HG03469 (cell line): ENCODE measurements around the gene PARP8.

Experiments used
- ATAC-seq: cut with Tn5 transposase; IDR thresholded peaks from one replicate; pipeline ENCODE4 v1.9.1; 2021; ENCODE audit warnings: mild to moderate bottlenecking, moderate library complexity, moderate number of reproducible peaks; ENCODE audit not compliant: unreplicated experiment

PARP8 gene

GRCh38 chr5:50832657-50833284 lies 166.3 kb downstream of the PARP8 start:
- ATAC-seq = no peak

GRCh38 chr5:50836356-50836755 lies 169.9 kb downstream of the PARP8 start:
- ATAC-seq = no peak

GRCh38 chr5:50839472-50839871 lies 173.0 kb downstream of the PARP8 start:
- no peak for ATAC-seq

GRCh38 chr5:50843091-50843490 lies 176.7 kb downstream of the PARP8 start:
- ATAC-seq = no peak

- ATAC-seq = no peak
Measured at GRCh38 chr5:50846261-50846660, 179.8 kb downstream of the PARP8 start.

- ATAC-seq = no peak
Measured at GRCh38 chr5:50849554-50849953, 183.1 kb downstream of the PARP8 start.

- peak; percentile 81 for ATAC-seq
Measured at GRCh38 chr5:50853151-50853550, 186.7 kb downstream of the PARP8 start.

- no peak for ATAC-seq
Measured at GRCh38 chr5:50854082-50854481, 187.6 kb downstream of the PARP8 start.

- ATAC-seq = no peak
Measured at GRCh38 chr5:50855001-50855400, 188.6 kb downstream of the PARP8 start.

GRCh38 chr5:50856401-50857119 lies 190.1 kb downstream of the PARP8 start:
- ATAC-seq = peak; percentile 83

GRCh38 chr5:50863534-50864170 lies 197.2 kb downstream of the PARP8 start:
- no peak for ATAC-seq

GRCh38 chr5:50864466-50864865 lies 198.0 kb downstream of the PARP8 start:
- ATAC-seq = no peak

- ATAC-seq = no peak
Measured at GRCh38 chr5:50866415-50866814, 200.0 kb downstream of the PARP8 start.

GRCh38 chr5:50867140-50867539 lies 200.7 kb downstream of the PARP8 start:
- no peak for ATAC-seq

GRCh38 chr5:50873595-50874277 lies 207.3 kb downstream of the PARP8 start:
- no peak for ATAC-seq

GRCh38 chr5:50874306-50875001 lies 208.0 kb downstream of the PARP8 start:
- ATAC-seq = no peak

- ATAC-seq = no peak
Measured at GRCh38 chr5:50875002-50875344, 208.5 kb downstream of the PARP8 start.

- no peak for ATAC-seq
Measured at GRCh38 chr5:50878470-50878869, 212.0 kb downstream of the PARP8 start.

GRCh38 chr5:50881407-50881806 lies 215.0 kb downstream of the PARP8 start:
- ATAC-seq = no peak

- ATAC-seq = no peak
Measured at GRCh38 chr5:50886657-50887345, 220.4 kb downstream of the PARP8 start.
